IMR-90 (cell line): ENCODE results near the gene CAB39. TPM values are rescaled to one million over a fixed set of nuclear protein-coding genes. Genes with fewer than 3 reads are reported as not detected.
A peak's percentile ranks its signal among the peaks of the same experiment; 100 is the strongest.

Experiments
- ATAC-seq: fragments of 200-7000 bp; cut with Tn5 transposase; 2 replicates; pipeline ENCODE4 v1.9.1; 2020; ENCODE audit warnings: low read depth, mild to moderate bottlenecking, moderate library complexity
- BruUV-seq: library from RNA; stranded (reverse); fragments of 400-500 nt; replicated peaks from 2 replicates; lab custom pipeline; 2021; lab: Mats Ljungman, UMichigan
- CTCF ChIA-PET: fragments of 300-600 bp; formaldehyde crosslinking; extraction: SDS; loops from one replicate; lab custom pipeline; 2021; ENCODE audit warnings: antibody characterized with exemption; lab: Yijun Ruan, JAX
- POLR2A ChIA-PET: fragments of 300-600 bp; sonication (Branson Sonifier 250); formaldehyde crosslinking; loops from one replicate; lab custom pipeline; 2022; ENCODE audit warnings: antibody characterized with exemption; ENCODE audit not compliant: unreplicated experiment; lab: Charles Lee
- DNase-seq: peaks from one replicate; pipeline ENCODE4 v3.0.0; 2013
- H2AFZ ChIP-seq: replicated peaks from 2 replicates; pipeline ENCODE3; 2013; ENCODE audit warnings: low read length, mild to moderate bottlenecking; ENCODE audit not compliant: poor library complexity
- H2AK5ac ChIP-seq: 2 replicates; pipeline ENCODE4 v1.6.1; 2013; ENCODE audit warnings: low read depth, low read length, inconsistent platforms
- H2AK9ac ChIP-seq: replicated peaks from 2 replicates; pipeline ENCODE3; 2013; ENCODE audit warnings: mild to moderate bottlenecking, low read depth, low read length, moderate library complexity; ENCODE audit not compliant: poor library complexity
- H2BK120ac ChIP-seq: 2 replicates; pipeline ENCODE4 v1.6.1; 2013; ENCODE audit warnings: low read depth, low read length, inconsistent platforms
- H2BK15ac ChIP-seq: 3 replicates; pipeline ENCODE4 v1.6.1; 2013; ENCODE audit warnings: low read depth, low read length, inconsistent platforms
- H2BK20ac ChIP-seq: 2 replicates; pipeline ENCODE4 v1.6.1; 2013; ENCODE audit warnings: low read depth, mild to moderate bottlenecking, inconsistent platforms, low read length, moderate library complexity
- H2BK5ac ChIP-seq: 2 replicates; pipeline ENCODE4 v1.6.1; 2013; ENCODE audit warnings: mild to moderate bottlenecking, low read depth, low read length, inconsistent platforms; ENCODE audit not compliant: poor library complexity, severe bottlenecking
- H3K14ac ChIP-seq: replicated peaks from 2 replicates; pipeline ENCODE4 v1.6.1; 2013; ENCODE audit warnings: low read depth, low read length, inconsistent platforms
- H3K18ac ChIP-seq: 2 replicates; pipeline ENCODE4 v1.6.1; 2013; ENCODE audit warnings: low read depth, low read length, control low read depth
- H3K23ac ChIP-seq: 2 replicates; pipeline ENCODE4 v1.6.1; 2013; ENCODE audit warnings: low read depth, low read length, inconsistent platforms
- H3K27ac ChIP-seq: 2 replicates; pipeline ENCODE4 v1.5.1; 2013; ENCODE audit warnings: mild to moderate bottlenecking, control low read depth, low read length; ENCODE audit not compliant: insufficient read depth
- H3K27me3 ChIP-seq: 2 replicates; pipeline ENCODE4 v1.6.1; 2013; ENCODE audit warnings: low read length; ENCODE audit not compliant: control insufficient read depth, insufficient read depth
- H3K36me3 ChIP-seq: 2 replicates; pipeline ENCODE4 v1.6.1; 2013; ENCODE audit warnings: low read length, mixed read lengths; ENCODE audit not compliant: control insufficient read depth, insufficient read depth
- H3K4ac ChIP-seq: 2 replicates; pipeline ENCODE4 v1.6.1; 2013; ENCODE audit warnings: low read depth, low read length, inconsistent platforms
- H3K4me1 ChIP-seq: 2 replicates; pipeline ENCODE4 v1.6.1; 2013; ENCODE audit warnings: low read length, mixed read lengths; ENCODE audit not compliant: control insufficient read depth, insufficient read depth
- H3K4me2 ChIP-seq: 2 replicates; pipeline ENCODE4 v1.6.1; 2013; ENCODE audit warnings: low read depth, mild to moderate bottlenecking, control low read depth, low read length, moderate library complexity
- H3K4me3 ChIP-seq: 2 replicates; pipeline ENCODE4 v1.5.1; 2013; ENCODE audit warnings: low read depth, mild to moderate bottlenecking, control low read depth, low read length, moderate library complexity; ENCODE audit not compliant: insufficient read depth
- H3K56ac ChIP-seq: 2 replicates; pipeline ENCODE4 v1.6.1; 2013; ENCODE audit warnings: low read length, inconsistent platforms; ENCODE audit not compliant: insufficient read depth; ENCODE audit errors: extremely low read depth
- H3K79me1 ChIP-seq, 2 experiments: 2 replicates each; pipeline ENCODE4 v1.6.1; 2013; ENCODE audit warnings: low read length in 2 of 2, inconsistent platforms in 1 of 2, low read depth in 1 of 2
- H3K9ac ChIP-seq: 2 replicates; pipeline ENCODE4 v1.6.1; 2013; ENCODE audit warnings: low read depth, low read length, control low read depth
- H3K9me1 ChIP-seq: 2 replicates; pipeline ENCODE4 v1.6.1; 2013; ENCODE audit warnings: low read length, inconsistent platforms; ENCODE audit not compliant: insufficient read depth
- H3K9me3 ChIP-seq: 2 replicates; pipeline ENCODE4 v1.6.1; 2013; ENCODE audit warnings: low read length; ENCODE audit not compliant: control insufficient read depth, insufficient read depth
- H4K20me1 ChIP-seq: 2 replicates; pipeline ENCODE4 v1.6.1; 2013; ENCODE audit warnings: low read length, inconsistent platforms; ENCODE audit not compliant: insufficient read depth
- H4K5ac ChIP-seq: 2 replicates; pipeline ENCODE4 v1.6.1; 2013; ENCODE audit warnings: mild to moderate bottlenecking, low read depth, low read length, control low read depth
- H4K8ac ChIP-seq, 2 experiments: 2 replicates each; pipeline ENCODE4 v1.6.1; 2013; ENCODE audit warnings: low read depth in 2 of 2, low read length in 2 of 2, control low read depth in 1 of 2, inconsistent platforms in 1 of 2
- H4K91ac ChIP-seq: 2 replicates; pipeline ENCODE4 v1.6.1; 2013; ENCODE audit warnings: low read depth, low read length, inconsistent platforms; ENCODE audit not compliant: insufficient read depth
- ELK1 ChIP-seq: fragments of 150-350 bp; IDR thresholded peaks from 2 replicates; pipeline ENCODE4 v1.6.1; 2016; ENCODE audit warnings: low read depth, mild to moderate bottlenecking, low read length, moderate library complexity, borderline replicate concordance
- POLR2A ChIP-seq: IDR thresholded peaks from 2 replicates; pipeline ENCODE4 v1.6.1; 2012; ENCODE audit warnings: mild to moderate bottlenecking, low read depth, low read length
- WGBS, 2 experiments: methylation state at CpG; one replicate each; pipeline versions ENCODE4 v1.1.5 to v1.1.7; 2013; ENCODE audit warnings: missing lambda C conversion rate in 2 of 2; ENCODE audit not compliant: insufficient read length in 1 of 2; ENCODE audit errors: extremely low coverage in 2 of 2; 5-methylcytosine and 5-hydroxymethylcytosine counted together
- dilution Hi-C: fragments of 300-500 bp; cut with HindIII; formaldehyde crosslinking; loops from one replicate; pipeline ENCODE4 v1.14.3; 2018; ENCODE audit warnings: low sequenced_read_pairs; ENCODE audit not compliant: unreplicated experiment
- in situ Hi-C: fragments of 300-500 bp; cut with MboI; formaldehyde crosslinking; loops from 3 replicates; pipeline ENCODE4 v1.14.3; 2019; ENCODE audit warnings: low sequenced_read_pairs, inconsistent platforms, mixed read lengths
- intact Hi-C: fragments of 100-400 bp; cut with micrococcal nuclease; formaldehyde crosslinking; loops from 2 replicates; pipeline ENCODE4 v1.10.0; 2022
- polyA plus RNA-seq, 3 experiments: library from polyadenylated mRNA; depleted of rRNA; stranded (reverse); fragments of >200 nt; gene quantifications; 2 replicates each; pipeline ENCODE4 v1.2.3, GENCODE V29; 2012; ENCODE audit warnings: low replicate concordance in 1 of 3
- total RNA-seq: library from RNA; depleted of rRNA; stranded (reverse); fragments of >200 nt; gene quantifications from 2 replicates; pipeline ENCODE4 v1.2.3, GENCODE V29; 2012

CAB39 gene
- total and polyA plus RNA-seq, 2 of the 4 experiments (the other 2 are of a cell fraction), result 38.2 to 71.7 TPM

GRCh38 chr2:230713331-230714135 lies 891 bp downstream of the CAB39 start:
- in situ Hi-C loops, result no loop called here
- no peaks in the 10 kb centered on the region for H3K27me3 ChIP-seq
- CTCF ChIA-PET, result interaction anchor here (0.8 to 1.6 kb wide), 5 partner anchors 9 to 100 kb away, joined by 3 to 11 read pairs (median 4); no protein-coding TSS in a partner anchor
- BruUV-seq, result no TSS peak
- H2AK5ac ChIP-seq, result peak overlapping the region; percentile 8; the same call in 1 of the 2 replicates
- peak overlapping the region; percentile 69 for H3K4ac ChIP-seq
- H2BK120ac ChIP-seq, result peak overlapping the region; percentile 48
- peaks cover 45% of the 10 kb centered on the region for H4K20me1 ChIP-seq
- ATAC-seq, result peak; percentile 12
- no peaks in the 10 kb centered on the region for H3K36me3 ChIP-seq
- TF ChIP-seq POLR2A, result no peak; the same call in 1 of the 2 replicates
- no peak for TF ChIP-seq ELK1
- intact Hi-C loops, result loop anchor here (1.0 to 5.0 kb wide), 4 partner anchors 81 to 296 kb away; partner anchors contain the start of gene SP100
- H3K27ac ChIP-seq, result peak overlapping the region; percentile 87
- H2AK9ac ChIP-seq, result peak overlapping the region; percentile 95
- no peaks in the 10 kb centered on the region for H3K9me3 ChIP-seq
- dilution Hi-C loops, result no loop called here
- peak overlapping the region; percentile 94 for H3K14ac ChIP-seq
- H4K91ac ChIP-seq, result peak overlapping the region; percentile 80
- POLR2A ChIA-PET, result interaction anchor here (1.2 to 1.3 kb wide), 3 partner anchors 80 to 103 kb away, joined by 4 to 7 read pairs (median 4); no protein-coding TSS in a partner anchor
- H3K18ac ChIP-seq, result peak overlapping the region; percentile 55
- WGBS, 2 experiments, result 1% methylated on average over 35 of the region's 62 CpGs; no CpG with 5 or more reads in 1 of the 2 experiments
- H3K9ac ChIP-seq, result peak overlapping the region; percentile 89
- peaks cover 5 to 27% of the 10 kb centered on the region in 2 experiments; a peak in 3 of 4 replicates for H3K79me1 ChIP-seq
- peak overlapping the region; percentile 39; the same call in 1 of the 2 replicates for H4K5ac ChIP-seq
- peak overlapping the region; percentile 98 for H3K4me2 ChIP-seq
- H2BK20ac ChIP-seq, result no peak overlapping the region
- peak overlapping the region; percentile 81 for H3K56ac ChIP-seq
- H3K4me1 ChIP-seq, result peaks cover 15% of the 10 kb centered on the region
- peak overlapping the region; percentile 65 for H3K4me3 ChIP-seq
- H2AFZ ChIP-seq, result peak overlapping the region; percentile 96
- H4K8ac ChIP-seq, result peak overlapping the region; percentile 5 to 77; a peak in 2 of 4 replicates
- H2BK15ac ChIP-seq, result peak overlapping the region; percentile 43; the same call in 2 of the 3 replicates
- DNase-seq, result no peak
- peaks cover 16% of the 10 kb centered on the region for H3K9me1 ChIP-seq
- H3K23ac ChIP-seq, result peak overlapping the region; percentile 94
- H2BK5ac ChIP-seq, result peak overlapping the region; percentile 93
